ENCODE data around the gene F2RL3. TPM values are rescaled to one million over a fixed set of nuclear protein-coding genes. Genes with fewer than 3 reads are reported as not detected.
A peak's percentile ranks its signal among the peaks of the same experiment; 100 is the strongest.

F2RL3 gene
- total and polyA plus RNA-seq, 9 of the 15 experiments (the other 6 are each of a cell fraction or from before 2014, with no cell fraction given) = 1.4 to 27.6 (median 11.9) TPM

DNA sequence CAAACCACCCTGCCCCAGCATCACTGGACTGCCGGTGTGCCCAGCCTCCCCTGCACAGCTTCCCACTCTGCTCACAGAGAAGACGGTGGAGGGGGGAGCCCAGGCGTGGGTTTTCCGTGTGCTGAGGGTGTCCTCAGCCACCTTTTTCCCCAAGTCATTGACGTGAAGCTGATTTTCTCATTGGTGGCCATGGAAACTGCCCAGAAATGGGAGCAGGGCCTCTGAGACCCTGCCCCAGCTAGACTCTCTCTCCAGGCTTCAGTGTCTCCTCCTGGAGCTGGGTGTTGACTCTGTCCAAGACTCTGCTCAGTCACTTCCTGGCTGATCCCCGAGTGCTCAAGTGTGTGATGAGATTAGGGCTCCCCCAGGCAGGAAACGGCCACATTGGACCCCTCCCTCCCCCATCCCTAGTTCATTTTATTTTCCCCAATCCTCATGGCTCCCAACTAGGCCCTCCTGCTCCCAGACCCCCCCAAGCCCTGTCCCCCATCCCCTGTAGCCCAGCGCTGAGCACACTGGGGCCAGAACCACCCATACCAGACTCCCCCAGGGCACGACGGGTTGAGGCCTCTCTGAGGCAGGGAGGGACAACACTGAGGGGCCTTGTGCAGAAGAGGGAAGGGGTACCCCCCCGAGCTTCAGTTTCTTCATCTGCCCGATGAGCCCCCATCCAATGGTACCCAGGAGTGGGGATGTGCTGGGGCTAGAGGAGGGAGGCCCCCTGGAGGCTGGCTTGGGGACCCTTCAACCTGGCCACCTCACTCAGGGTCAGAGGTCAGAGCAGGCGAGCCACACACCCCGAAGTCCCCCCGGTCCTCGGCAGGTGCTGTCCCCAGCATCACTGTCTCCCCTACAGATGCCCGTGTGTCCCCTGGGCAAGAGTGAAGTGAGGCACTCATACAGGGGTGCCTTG lies 1.2 kb upstream of the F2RL3 start (continued):
- TF ChIP-seq, protein P1, sequence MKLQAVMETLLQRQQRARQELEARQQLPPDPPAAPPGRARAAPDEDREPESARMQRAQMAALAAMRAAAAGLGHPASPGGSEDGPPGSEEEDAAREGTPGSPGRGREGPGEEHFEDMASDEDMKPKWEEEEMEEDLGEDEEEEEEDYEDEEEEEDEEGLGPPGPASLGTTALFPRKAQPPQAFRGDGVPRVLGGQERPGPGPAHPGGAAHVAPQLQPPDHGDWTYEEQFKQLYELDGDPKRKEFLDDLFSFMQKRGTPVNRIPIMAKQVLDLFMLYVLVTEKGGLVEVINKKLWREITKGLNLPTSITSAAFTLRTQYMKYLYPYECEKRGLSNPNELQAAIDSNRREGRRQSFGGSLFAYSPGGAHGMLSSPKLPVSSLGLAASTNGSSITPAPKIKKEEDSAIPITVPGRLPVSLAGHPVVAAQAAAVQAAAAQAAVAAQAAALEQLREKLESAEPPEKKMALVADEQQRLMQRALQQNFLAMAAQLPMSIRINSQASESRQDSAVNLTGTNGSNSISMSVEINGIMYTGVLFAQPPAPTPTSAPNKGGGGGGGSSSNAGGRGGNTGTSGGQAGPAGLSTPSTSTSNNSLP (IDR thresholded peaks at IDR 0.05; ENCODE audit: borderline replicate concordance, low read depth, low read length) = no peak
- TF ChIP-seq CHD2 (IDR thresholded peaks at IDR 0.05; ENCODE audit: low read depth, low read length) = no peak
- peak; percentile 70 to 85 for TF ChIP-seq FOXK2 (conservative IDR thresholded peaks at IDR 0.05 in 1 of 2, IDR thresholded peaks at IDR 0.05 in 1 of 2; ENCODE audit: low read depth in 2 of 2)
- TF ChIP-seq RBBP5 (IDR thresholded peaks at IDR 0.05; ENCODE audit: borderline replicate concordance, insufficient read depth, low read length, poor library complexity, severe bottlenecking) = peak; percentile 22
- no peak for TF ChIP-seq FOXK1 (CRISPR knock-in tag; IDR thresholded peaks at IDR 0.05; ENCODE audit: borderline replicate concordance)
- TF ChIP-seq ZNF3 (CRISPR knock-in tag; IDR thresholded peaks at IDR 0.05) = no peak
- TF ChIP-seq, protein P2, sequence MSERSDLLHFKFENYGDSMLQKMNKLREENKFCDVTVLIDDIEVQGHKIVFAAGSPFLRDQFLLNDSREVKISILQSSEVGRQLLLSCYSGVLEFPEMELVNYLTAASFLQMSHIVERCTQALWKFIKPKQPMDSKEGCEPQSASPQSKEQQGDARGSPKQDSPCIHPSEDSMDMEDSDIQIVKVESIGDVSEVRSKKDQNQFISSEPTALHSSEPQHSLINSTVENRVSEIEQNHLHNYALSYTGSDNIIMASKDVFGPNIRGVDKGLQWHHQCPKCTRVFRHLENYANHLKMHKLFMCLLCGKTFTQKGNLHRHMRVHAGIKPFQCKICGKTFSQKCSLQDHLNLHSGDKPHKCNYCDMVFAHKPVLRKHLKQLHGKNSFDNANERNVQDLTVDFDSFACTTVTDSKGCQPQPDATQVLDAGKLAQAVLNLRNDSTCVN (CRISPR knock-in tag; IDR thresholded peaks at IDR 0.05) = 0 out of 2 replicates have a peak, but pooled peaks have one; percentile 14
- TF ChIP-seq, protein P3, sequence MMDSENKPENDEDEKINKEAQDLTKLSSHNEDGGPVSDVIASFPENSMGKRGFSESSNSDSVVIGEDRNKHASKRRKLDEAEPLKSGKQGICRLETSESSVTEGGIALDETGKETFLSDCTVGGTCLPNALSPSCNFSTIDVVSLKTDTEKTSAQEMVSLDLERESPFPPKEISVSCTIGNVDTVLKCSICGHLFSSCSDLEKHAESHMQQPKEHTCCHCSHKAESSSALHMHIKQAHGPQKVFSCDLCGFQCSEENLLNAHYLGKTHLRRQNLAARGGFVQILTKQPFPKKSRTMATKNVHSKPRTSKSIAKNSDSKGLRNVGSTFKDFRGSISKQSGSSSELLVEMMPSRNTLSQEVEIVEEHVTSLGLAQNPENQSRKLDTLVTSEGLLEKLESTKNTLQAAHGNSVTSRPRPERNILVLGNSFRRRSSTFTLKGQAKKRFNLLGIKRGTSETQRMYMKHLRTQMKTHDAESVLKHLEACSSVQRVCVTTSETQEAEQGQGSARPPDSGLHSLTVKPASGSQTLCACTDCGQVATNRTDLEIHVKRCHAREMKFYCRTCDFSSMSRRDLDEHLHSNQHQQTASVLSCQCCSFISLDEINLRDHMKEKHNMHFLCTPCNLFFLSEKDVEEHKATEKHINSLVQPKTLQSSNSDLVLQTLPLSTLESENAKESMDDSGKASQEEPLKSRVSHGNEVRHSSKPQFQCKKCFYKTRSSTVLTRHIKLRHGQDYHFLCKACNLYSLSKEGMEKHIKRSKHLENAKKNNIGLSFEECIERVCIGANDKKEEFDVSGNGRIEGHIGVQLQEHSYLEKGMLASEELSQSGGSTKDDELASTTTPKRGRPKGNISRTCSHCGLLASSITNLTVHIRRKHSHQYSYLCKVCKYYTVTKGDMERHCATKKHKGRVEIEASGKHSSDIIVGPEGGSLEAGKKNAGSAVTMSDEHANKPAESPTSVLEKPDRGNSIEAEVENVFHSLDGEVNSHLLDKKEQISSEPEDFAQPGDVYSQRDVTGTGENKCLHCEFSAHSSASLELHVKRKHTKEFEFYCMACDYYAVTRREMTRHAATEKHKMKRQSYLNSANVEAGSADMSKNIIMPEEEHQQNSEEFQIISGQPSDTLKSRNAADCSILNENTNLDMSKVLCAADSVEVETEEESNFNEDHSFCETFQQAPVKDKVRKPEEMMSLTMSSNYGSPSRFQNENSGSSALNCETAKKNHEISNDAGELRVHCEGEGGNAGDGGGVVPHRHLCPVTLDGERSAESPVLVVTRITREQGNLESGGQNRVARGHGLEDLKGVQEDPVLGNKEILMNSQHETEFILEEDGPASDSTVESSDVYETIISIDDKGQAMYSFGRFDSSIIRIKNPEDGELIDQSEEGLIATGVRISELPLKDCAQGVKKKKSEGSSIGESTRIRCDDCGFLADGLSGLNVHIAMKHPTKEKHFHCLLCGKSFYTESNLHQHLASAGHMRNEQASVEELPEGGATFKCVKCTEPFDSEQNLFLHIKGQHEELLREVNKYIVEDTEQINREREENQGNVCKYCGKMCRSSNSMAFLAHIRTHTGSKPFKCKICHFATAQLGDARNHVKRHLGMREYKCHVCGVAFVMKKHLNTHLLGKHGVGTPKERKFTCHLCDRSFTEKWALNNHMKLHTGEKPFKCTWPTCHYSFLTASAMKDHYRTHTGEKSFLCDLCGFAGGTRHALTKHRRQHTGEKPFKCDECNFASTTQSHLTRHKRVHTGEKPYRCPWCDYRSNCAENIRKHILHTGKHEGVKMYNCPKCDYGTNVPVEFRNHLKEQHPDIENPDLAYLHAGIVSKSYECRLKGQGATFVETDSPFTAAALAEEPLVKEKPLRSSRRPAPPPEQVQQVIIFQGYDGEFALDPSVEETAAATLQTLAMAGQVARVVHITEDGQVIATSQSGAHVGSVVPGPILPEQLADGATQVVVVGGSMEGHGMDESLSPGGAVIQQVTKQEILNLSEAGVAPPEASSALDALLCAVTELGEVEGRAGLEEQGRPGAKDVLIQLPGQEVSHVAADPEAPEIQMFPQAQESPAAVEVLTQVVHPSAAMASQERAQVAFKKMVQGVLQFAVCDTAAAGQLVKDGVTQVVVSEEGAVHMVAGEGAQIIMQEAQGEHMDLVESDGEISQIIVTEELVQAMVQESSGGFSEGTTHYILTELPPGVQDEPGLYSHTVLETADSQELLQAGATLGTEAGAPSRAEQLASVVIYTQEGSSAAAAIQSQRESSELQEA (IDR thresholded peaks at IDR 0.05; ENCODE audit: low read depth) = no peak
- TF ChIP-seq, protein P4, sequence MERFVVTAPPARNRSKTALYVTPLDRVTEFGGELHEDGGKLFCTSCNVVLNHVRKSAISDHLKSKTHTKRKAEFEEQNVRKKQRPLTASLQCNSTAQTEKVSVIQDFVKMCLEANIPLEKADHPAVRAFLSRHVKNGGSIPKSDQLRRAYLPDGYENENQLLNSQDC (CRISPR knock-in tag; IDR thresholded peaks at IDR 0.05) = no peak
- TF ChIP-seq CBX5 (IDR thresholded peaks at IDR 0.05; ENCODE audit: borderline replicate concordance, low read depth) = no peak
- no peak for TF ChIP-seq NELFE (IDR thresholded peaks at IDR 0.05; ENCODE audit: insufficient read depth, insufficient read length)
- TF ChIP-seq, protein P5, sequence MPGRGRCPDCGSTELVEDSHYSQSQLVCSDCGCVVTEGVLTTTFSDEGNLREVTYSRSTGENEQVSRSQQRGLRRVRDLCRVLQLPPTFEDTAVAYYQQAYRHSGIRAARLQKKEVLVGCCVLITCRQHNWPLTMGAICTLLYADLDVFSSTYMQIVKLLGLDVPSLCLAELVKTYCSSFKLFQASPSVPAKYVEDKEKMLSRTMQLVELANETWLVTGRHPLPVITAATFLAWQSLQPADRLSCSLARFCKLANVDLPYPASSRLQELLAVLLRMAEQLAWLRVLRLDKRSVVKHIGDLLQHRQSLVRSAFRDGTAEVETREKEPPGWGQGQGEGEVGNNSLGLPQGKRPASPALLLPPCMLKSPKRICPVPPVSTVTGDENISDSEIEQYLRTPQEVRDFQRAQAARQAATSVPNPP (IDR thresholded peaks at IDR 0.05; ENCODE audit: borderline replicate concordance, insufficient read depth, insufficient read length) = no peak
- TF ChIP-seq EP300 (IDR thresholded peaks at IDR 0.05; ENCODE audit: low read length) = peak; percentile 81
